GM19372 (cell line): ENCODE data around the gene RAB4B.
A peak's percentile ranks its signal among the peaks of the same experiment; 100 is the strongest.
"Not testable (repeated sequence)": the region's sequence is repeated elsewhere in the genome, so short reads cannot be mapped to it uniquely, and the experiment has no call there.

Source experiments
- ATAC-seq: cut with Tn5 transposase; IDR thresholded peaks from one replicate; pipeline ENCODE4 v1.9.1; 2021; ENCODE audit warnings: mild to moderate bottlenecking, low read depth, moderate library complexity; ENCODE audit not compliant: unreplicated experiment

The RAB4B gene, protein sequence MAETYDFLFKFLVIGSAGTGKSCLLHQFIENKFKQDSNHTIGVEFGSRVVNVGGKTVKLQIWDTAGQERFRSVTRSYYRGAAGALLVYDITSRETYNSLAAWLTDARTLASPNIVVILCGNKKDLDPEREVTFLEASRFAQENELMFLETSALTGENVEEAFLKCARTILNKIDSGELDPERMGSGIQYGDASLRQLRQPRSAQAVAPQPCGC

DNA sequence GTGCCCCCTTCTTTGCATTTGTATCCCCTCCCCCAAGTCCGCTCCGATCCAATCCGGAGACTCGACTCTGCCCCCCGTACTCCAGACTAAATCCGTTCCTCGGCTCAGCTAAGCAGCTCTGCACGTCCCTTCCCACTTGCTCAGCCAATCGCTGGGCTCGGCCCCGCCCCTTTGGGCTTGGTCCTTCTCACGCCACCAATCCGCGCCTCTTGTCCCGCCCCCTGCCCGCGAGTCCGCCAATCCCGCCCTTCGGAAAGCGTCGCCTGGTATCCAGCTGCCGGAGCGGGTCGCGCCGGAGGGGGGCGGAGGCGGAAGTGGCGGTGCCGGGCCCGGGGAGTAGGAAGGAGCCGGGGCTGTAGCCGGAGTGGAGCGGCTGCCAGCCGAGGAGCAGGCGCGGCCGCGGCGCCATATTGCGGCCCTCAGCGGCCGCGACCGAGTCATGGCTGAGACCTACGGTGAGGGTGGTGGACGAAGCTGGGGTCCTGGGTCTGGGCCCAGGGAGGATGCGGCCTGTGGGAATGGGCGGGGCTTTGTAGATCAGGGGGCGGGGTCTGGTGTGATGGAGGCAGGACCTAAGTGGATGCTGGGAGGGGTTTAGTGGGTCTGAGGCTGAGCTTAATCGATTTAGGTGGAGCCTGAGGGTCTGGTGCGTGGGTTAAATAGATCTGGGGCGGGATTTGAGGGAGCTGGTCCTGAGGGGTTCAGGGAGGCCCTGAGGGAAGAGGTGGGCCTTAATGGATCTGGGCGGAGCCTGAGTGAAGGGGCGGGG, at the start of gene RAB4B:
Gene RAB4B (plus strand): TSS at position 311 of the 769 bp plus-strand sequence. CDS start 129 bp downstream, at position 440.
- ATAC-seq = peak; percentile 59

- not testable (repeated sequence) for ATAC-seq
Measured at GRCh38 chr19:40730065-40730464, 48.0 kb upstream of the RAB4B start.

GRCh38 chr19:40732304-40732703, 45.7 kb upstream of the RAB4B start:
- ATAC-seq = not testable (repeated sequence)

DNA sequence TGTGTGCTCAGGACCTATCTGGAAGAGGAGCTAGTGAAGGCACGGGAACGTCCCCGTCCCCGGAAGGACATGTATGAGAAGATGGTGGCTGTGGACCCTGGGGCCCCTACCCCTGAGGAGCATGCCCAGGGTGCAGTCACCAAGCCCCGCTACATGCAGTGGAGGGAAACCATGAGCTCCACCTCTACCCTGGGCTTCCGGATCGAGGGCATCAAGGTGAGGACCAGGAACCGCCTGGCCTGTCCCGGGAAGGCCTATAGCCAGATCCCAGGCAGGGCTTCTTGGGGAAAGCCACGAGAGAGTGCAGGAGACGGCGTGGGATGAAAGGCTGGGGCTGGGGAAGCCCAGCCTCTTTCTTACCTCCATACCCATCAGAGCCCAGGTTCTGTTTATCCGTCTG, 44.9 kb upstream of the RAB4B start:
- no peak for ATAC-seq

DNA sequence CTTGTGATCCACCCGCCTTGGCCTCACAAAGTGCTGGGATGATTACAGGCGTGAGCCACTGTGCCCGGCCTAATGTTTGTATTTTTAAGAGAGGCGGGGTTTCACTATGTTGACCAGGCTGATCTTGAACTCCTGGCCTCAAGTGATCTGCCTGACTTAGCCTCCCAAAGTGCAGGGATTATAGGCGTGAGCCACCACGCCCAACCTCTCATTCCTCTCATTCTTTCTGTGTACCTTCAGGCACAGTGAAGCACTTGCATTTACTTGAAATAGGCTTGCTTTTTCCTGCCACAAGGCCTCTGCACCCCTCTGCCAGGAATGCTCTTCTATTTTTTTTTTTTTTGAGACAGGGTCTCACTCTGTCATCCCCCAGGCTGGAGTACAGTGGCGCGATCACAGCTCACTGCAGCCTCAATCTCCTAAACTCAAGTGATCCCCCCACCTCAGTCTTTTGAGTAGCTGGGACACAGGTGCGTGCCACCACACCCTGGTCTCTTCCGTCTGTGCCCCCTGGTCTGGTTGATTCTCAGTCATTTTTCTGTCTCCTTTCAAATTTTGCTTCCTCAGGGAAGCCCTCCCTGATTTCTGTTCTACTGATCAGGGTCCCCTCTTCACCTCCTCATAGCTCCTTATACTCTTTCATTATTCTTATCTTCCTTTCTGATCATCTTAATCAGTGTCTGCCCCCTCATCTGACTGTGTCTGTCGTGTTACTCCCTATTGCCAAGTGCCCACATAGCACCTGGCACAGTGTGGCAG, 42.9 kb upstream of the RAB4B start:
- no peak for ATAC-seq

DNA sequence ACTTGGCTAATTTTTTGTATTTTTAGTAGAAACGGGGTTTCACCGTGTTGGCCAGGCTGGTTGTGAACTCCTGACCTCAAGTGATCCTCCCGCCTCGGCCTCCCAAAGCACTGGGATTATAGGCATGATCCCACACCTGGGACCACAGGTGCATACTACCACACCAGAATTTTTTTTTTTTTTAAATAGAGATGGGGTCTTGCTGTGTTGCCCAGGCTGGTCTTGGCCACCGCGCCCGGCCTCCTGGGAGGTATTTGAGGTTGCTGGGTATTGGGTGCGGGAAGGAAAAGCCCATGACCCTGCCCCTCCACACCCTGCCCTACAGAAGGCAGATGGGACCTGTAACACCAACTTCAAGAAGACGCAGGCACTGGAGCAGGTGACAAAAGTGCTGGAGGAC, 41.4 kb upstream of the RAB4B start:
- no peak for ATAC-seq

GRCh38 chr19:40737102-40737644, 40.9 kb upstream of the RAB4B start:
- ATAC-seq = no peak

DNA sequence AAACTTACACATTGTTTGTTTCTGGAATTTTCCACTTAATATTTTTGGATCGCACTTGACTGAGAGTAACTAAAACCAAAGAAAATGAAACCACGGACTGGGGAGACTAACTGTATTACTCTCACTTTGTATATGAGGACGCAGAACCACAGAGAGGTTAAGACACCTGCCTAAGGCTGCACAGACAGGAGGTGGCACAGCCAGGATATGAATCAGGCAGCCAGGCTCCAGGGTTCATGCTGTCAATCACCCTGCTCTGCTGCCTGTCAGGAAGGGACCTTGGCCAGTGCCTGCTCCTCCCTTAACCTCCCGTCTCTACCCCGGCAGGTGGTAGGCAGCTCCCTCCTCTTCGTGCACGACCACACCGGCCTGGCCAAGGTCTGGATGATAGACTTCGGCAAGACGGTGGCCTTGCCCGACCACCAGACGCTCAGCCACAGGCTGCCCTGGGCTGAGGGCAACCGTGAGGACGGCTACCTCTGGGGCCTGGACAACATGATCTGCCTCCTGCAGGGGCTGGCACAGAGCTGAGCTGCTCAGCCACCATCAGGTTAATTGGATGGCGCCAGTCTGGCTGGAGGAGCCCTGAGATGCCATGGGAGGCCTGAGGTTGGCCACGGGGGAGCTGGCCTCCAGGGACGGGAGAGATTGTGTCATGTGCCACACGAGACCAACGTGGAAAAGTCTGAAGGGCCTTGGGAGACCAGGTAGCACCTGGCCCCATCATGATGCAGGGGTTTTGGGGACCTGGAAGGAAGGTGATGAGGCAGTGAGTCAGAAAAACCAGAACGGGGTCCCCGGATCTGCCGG, 38.8 kb upstream of the RAB4B start:
- no peak for ATAC-seq

DNA sequence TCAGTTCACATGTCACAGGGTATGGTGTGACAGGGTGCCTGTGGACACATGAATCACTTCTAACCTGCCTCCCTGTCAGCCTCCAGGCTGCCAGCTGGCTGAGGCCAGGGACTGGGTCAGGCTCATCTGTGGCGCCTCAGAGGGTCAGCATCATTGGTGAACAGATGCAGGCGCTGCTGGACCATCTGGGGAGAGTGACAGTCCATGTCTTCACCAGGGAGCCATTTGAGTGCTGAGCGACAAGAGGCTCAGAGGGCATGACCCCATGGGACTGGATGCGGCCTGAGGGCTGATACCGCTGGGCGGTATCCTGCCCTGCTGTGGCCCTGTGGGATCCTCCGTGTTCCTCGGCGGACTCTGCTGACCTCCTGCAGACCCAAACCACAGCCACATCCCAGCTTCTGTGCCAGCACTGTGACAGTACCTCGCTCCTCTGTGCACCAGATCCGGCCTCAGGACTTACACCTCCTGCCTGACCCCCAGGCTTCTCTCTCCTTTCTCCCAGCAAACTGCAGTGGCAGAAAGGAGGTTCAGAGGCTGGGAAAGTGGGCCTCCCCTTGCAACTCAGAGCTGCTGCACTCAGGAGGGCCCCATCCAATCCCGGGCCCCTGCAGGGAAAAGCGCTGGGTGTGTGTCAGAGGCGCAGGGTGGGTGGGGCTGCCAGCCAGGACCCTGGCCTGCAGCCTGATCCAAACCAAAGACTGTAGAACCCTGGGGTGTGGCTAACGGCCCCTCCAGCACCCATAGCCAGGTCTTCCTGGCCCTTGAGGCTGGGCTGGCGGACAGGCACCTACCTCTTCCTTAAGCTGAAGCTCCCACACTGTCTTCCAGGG, 38.0 kb upstream of the RAB4B start:
- no peak for ATAC-seq

- ATAC-seq = no peak
Measured at GRCh38 chr19:40740747-40741146, 37.3 kb upstream of the RAB4B start.

- ATAC-seq = no peak
Measured at GRCh38 chr19:40741527-40742390, 36.3 kb upstream of the RAB4B start.

DNA sequence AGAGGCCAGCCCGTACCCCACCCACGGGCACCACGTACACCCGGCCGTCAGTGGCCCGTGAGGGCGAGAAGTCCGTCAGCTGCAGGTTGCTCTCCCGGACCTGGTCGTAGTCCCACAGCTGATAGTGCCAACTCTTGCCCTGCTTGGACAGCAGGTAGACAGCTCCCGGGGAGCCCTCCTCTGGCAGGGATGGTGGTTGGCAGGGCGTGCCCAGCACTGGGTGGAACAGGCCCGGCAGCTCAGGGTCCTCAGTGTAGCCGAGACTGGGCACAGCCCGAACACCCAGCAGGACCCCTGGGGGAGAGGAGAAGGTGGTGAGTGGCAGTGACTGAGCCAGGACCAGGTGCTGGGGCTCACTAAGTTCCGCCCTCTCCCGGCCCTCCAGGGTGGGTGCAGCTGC, 35.6 kb upstream of the RAB4B start:
- ATAC-seq = no peak

DNA sequence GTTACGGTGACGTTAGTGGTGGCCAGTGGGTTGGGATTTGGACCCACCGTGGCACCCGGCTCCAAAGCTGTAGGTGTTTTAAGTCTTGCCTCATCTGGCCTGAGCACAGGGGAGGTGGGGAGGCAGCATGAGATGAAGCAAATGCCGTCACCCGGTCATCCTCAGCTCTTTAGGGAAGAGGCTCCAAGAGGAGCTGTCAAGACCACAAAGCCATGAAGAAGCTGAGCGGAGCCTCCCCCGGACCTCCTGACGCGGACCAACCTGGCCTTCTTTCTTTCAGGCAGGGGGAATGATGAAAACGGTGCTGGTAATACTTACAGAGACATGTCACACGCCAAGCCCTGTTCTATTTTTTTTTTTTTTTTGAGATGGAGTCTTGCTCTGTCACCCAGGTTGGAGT, 35.2 kb upstream of the RAB4B start:
- no peak for ATAC-seq

DNA sequence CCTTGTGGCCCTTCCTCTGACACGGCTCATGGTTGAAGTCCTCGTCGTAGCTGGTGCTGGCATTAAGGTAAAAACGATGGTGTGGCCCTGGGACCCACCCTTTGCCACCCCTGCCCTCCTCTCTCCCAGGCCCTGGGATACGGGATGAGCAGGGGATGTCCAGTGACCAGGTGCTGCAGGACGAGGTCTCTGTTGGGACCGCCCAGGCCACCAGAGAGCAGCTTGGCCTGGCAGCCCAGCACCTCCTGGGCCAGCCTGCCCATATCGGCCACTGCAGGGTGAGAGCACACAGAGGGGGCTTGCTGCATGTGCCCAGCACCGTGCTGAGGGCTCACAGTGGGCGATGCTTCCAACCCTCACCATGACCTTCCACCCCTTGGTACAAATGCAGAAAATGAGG, 34.1 kb upstream of the RAB4B start:
- ATAC-seq = no peak

GRCh38 chr19:40744554-40745401, 33.3 kb upstream of the RAB4B start:
- no peak for ATAC-seq

- ATAC-seq = no peak
Measured at GRCh38 chr19:40745402-40745780, 32.7 kb upstream of the RAB4B start.

GRCh38 chr19:40747536-40747935, 30.5 kb upstream of the RAB4B start:
- no peak for ATAC-seq
